D721Med (cell line): ENCODE measurements around the gene PBX3.

Source experiments
- DNase-seq: peaks from one replicate; pipeline ENCODE4 v3.0.0; 2011; ENCODE audit warnings: low spot score; ENCODE audit not compliant: insufficient read length
- FAIRE-seq: peaks from 2 replicates; lab custom pipeline; 2011; peaks lifted over from hg19 to GRCh38; lab: Jason Lieb, UNC
- CTCF ChIP-seq: IDR thresholded peaks from 2 replicates; pipeline ENCODE4 v1.5.1; 2012; ENCODE audit warnings: mild to moderate bottlenecking, control low read depth; ENCODE audit not compliant: insufficient read depth; ENCODE audit errors: missing control alignments

PBX3 gene

DNA sequence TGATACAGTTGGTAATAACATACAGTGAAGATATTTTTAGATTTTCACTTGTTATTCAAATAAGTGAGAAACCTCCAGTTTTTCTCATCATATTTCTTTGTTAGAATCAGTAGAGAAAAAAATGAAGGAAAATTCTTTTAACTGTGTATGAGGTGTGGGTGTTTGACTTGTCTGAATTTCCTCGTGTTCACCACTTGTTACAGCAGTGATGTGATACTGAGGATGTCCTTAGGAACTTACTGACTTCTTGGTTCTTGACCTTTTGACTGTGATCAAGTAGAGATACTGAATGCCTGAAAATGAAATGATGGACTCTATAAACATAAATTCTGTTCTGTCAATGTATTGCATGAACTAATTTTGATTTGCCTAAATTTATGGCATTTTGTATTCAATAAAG, 10.7 kb downstream of the PBX3 start:
- TF ChIP-seq CTCF = no peak
- no peak for DNase-seq
- FAIRE-seq = peak; percentile 73

GRCh38 chr9:125758986-125759763, 12.0 kb downstream of the PBX3 start:
- FAIRE-seq (no peak), DNase-seq (no peak)

DNA sequence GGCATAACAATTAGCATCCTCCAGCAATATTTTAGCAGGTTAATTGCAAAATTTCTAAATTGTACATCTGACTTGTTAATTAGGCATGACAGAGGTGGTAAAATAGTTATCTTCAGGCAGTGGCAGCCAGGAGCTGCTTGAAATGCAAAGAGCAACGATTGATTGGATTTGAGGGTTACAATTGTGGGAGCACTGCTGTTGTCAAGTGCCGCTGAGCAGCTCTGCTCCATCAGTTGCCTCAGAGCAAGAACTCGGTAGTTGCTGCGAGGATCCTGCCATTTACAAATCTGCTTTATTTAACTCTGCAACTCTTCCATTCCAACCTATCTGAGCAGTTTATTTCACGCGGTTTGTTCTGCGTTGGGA, 12.6 kb downstream of the PBX3 start:
- TF ChIP-seq CTCF = no peak
- DNase-seq (no peak), FAIRE-seq (peak; percentile 58)

More at GRCh38 chr9:125758986-125759763, 12.0 kb downstream of the PBX3 start:
- TF ChIP-seq CTCF = no peak

DNA sequence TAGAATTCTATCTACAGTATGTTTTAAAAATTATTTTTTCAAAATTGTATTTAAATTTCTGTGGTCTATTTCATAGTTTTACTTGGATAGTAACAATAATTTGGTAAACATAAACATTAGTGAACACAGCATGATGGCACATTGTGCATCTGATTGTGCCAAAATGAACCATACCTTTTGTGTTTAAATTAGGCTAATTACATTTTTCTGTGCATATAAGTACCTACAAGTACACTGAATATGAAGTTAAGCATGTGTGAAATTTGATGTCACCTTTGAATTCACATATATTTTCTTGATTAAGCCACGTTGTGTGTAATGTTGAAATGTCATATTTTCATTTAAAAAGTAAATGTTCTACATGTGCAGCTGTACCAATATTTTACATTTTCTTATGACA, 13.4 kb downstream of the PBX3 start:
- DNase-seq (no peak), FAIRE-seq (no peak)
- TF ChIP-seq CTCF = no peak

DNA sequence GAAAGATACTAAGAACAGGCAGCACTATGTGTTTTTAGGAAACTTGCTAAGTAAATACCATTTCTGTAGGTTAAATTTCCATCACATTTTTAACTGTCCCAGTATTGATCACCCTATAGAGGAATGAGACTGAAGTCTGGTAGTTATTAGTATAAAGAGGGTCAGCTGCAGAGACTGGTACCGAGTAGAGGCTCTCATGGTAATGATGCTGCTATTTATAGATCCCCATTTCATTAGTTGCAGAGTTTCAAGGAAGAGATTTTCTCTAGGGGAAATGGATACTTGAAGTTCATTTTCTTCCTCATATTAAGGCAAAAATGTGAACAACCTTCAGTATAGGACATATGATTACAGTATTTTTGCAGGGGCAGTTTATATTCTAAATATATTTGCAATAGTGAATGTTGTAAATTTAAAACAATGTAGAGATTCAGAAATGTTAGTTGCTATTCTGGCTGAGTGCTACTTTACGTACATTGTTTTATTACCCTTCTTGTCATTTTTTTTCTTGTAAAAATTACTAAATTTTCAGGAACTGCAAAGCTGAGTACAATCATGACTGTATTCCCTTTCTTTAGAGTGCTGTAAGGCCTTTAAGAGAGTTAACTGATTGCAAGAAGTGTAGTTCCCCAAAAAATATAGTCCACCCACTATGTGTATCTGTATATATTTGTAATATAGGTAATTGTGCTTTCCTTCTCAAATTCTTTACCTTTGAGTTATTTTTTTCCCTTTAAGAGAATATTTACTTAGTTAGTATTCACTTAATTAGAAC, 14.7 kb downstream of the PBX3 start:
- no peak for TF ChIP-seq CTCF
- DNase-seq = no peak
- FAIRE-seq = peak; percentile 94

- no peak for TF ChIP-seq CTCF
- FAIRE-seq = peak; percentile 84
- no peak for DNase-seq
Observed at GRCh38 chr9:125763394-125763801, 16.2 kb downstream of the PBX3 start.

- DNase-seq (no peak), FAIRE-seq (peak; percentile 79)
- TF ChIP-seq CTCF = no peak
Observed at GRCh38 chr9:125764198-125764597, 17.0 kb downstream of the PBX3 start.
